HG03025 (cell line): ENCODE measurements around the gene S100A8.
"Not testable (repeated sequence)": the region's sequence is repeated elsewhere in the genome, so short reads cannot be mapped to it uniquely, and the experiment has no call there.

Source experiments
- ATAC-seq: cut with Tn5 transposase; IDR thresholded peaks from one replicate; pipeline ENCODE4 v1.9.1; 2021; ENCODE audit warnings: mild to moderate bottlenecking, moderate library complexity; ENCODE audit not compliant: unreplicated experiment, low FRiP score

Gene S100A8

GRCh38 chr1:153417136-153417888, 26.4 kb upstream of the S100A8 start:
- no peak for ATAC-seq

DNA sequence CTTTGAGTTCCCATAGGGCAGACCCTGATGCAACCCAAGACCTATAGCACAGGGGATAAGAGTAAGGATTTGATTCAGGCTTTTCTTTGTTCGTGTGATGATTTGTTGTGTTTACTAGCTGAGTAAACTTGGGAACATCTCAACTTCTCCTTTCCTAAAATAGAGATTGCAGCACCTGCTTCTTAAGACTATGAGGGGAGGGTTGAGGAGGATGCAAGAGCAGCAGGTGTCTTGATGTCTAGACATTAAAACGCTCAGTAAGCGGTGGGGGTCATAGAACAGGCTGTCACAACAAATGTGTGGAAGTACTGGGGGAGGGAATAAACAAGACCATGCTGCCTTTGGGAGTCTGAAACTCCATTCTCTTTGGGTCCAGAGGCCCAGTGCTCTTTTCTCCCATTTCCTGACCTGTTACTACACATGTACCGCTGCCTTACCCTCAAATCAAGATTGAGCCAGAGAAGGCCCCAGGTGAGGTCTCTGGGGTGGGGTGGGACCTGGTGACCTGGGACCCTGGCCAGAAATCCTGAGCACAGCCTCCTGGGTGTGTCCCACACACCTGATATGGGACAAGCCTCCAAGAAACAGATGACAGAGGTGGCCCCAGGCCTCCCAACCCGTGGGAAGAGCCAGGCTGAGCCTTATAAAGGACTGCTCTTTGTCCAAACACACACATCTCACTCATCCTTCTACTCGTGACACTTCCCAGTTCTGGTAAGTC, 25.1 kb upstream of the S100A8 start, which contains the start of gene S100A7A:
S100A7A (plus strand) TSS at position 671 of the 721 bp plus-strand sequence. CDS start 1,563 bp downstream, outside the sequence.
- ATAC-seq: no peak

GRCh38 chr1:153413961-153414360, 23.1 kb upstream of the S100A8 start:
- not testable (repeated sequence) for ATAC-seq

DNA sequence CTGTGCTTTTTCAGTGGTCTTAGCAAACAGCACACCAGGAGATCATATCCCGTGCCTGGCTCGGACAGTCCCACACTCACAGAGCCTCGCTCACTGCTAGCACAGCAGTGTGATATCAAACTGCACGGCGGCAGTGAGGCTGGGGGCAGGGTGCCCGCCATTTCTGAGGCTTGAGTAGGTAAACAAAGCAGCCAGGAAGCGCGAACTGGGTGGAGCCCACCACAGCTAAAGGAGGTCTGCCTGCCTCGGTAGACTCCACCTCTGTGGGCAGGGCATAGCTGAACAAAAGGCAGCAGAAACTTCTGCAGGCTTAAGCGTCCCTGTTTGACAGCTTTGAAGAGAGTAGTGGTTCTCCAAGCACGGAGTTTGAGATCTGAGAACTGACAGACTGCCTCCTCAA, 16.4 kb upstream of the S100A8 start:
- ATAC-seq: not testable (repeated sequence)

- ATAC-seq: not testable (repeated sequence)
Measured at GRCh38 chr1:153405825-153406599, 15.1 kb upstream of the S100A8 start.

- ATAC-seq: no peak
Measured at GRCh38 chr1:153404768-153405167, 13.9 kb upstream of the S100A8 start.

GRCh38 chr1:153404086-153404635, 13.3 kb upstream of the S100A8 start:
- ATAC-seq: no peak

DNA sequence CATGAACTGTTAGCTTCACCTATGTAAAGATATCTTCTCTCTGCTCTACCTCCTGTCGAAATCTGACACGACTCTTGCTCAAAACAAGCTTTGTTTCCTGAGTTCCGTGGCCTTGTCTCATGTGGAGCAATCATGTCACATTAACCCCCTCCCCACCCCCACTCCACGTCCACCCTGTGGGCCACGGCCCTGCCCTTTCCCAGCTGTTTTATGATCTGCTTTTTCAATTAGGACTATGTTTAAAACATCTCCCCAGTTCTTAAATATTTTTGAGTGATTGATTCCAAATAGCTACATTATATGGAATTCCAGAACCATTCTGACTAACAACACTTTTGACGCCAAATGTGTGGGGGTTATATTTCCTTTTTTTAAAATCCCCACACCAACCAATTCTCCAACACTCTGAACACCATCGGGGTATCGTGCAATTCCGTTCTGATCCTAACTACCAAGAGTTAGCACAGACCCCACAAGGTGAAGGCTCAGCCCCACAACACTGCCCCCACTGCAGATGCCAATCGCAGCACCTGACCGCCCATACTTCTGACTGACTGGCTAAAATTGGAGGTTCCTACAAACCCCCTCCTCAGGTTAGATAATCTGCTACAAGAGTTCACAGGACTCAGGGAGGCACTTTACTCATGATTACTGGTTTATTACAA, 12.7 kb upstream of the S100A8 start:
- ATAC-seq: no peak

GRCh38 chr1:153402226-153402625, 11.4 kb upstream of the S100A8 start:
- ATAC-seq: no peak

GRCh38 chr1:153401461-153401860, 10.6 kb upstream of the S100A8 start:
- no peak for ATAC-seq

DNA sequence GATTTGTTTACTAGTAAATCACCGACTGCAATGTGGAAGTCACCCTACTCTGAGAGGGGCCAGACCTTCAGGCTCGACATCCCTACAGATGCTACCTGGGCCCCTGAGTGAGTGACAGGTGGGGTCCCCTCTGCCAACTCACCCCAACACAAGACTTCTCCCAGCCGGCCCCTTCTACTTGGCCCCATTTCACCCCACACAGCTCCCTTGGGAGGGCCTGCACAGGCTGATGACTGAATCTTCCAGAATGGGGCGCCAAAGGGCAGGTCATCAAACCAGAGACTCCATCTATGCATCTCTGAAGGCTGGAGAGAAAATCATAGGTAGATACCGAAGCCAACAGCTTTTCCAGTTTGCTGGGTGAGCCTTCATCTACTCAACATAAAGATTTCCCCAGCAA, 9.4 kb upstream of the S100A8 start:
- ATAC-seq: no peak

DNA sequence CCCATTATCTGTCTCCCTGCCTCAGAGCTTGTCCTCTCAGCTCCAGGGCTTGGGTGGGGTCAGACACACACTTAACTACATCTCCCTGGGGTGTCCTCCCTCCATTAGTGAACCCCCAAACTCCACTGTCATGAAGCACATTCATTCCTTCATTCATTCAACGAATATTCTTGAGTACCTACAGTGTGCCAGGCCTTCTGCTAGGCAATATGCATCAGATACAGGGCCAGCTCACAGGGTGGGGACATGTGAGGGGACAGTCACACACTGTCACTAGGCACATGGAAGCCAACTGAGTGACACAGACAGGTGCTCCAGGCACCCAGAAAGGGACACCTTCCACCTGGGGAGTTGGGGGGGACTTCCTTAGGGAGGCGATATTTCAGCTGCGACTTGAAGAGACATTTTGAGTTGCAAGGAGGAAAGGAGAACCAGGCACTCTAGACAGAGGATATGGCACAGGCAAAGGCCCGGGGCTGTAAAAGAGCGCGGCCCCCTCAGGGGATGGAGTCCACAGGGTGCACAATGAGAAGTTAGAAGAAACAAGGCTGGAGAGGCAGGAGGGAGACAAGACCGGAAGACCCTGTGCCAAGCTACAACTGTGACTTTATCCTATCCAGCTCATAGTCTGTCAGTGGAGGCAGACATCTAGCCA, 8.7 kb upstream of the S100A8 start:
- ATAC-seq: no peak

GRCh38 chr1:153397924-153398651, 7.2 kb upstream of the S100A8 start:
- ATAC-seq: no peak

GRCh38 chr1:153397051-153397923, 6.4 kb upstream of the S100A8 start:
- no peak for ATAC-seq

DNA sequence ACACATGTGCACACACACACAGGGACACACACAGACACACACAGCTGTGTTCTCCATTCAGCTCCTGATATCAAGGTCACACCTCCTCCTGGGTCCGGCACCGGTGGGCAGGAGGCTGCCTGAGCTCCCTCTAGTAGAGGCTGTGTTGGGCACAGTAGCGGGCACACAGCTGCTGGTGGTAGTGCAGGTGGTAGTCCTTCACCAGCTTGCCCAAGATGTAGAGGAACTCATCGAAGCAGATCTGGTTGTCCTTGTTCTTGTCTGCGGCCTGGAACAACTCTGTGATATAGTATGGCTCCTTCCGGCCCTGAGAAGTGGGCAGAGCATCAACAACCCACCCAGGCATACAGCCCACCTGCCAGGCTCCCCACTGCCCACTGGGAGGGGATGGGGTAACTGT, 5.6 kb upstream of the S100A8 start:
- no peak for ATAC-seq

GRCh38 chr1:153395776-153396175, 4.9 kb upstream of the S100A8 start:
- no peak for ATAC-seq

GRCh38 chr1:153395136-153395685, 4.3 kb upstream of the S100A8 start:
- ATAC-seq: no peak

GRCh38 chr1:153394391-153394790, 3.5 kb upstream of the S100A8 start:
- no peak for ATAC-seq
